Activated naive CD4-positive, alpha-beta T cell treated with anti-CD3 and anti-CD28 coated beads, Interleukin-2, amount 50 U/mL, for 24 hours (primary cell): ENCODE measurements around the gene SND1.

Experiments used
- H3K27ac Mint-ChIP-seq: one replicate; pipeline ENCODE4 v1.8.0; 2021; ENCODE audit warnings: mild to moderate bottlenecking, mixed read lengths
- H3K27me3 Mint-ChIP-seq: one replicate; pipeline ENCODE4 v1.8.0; 2021; ENCODE audit warnings: mixed read lengths
- H3K36me3 Mint-ChIP-seq: one replicate; pipeline ENCODE4 v1.8.0; 2021; ENCODE audit warnings: mixed read lengths
- H3K4me1 Mint-ChIP-seq: one replicate; pipeline ENCODE4 v1.8.0; 2021; ENCODE audit warnings: mixed read lengths
- H3K4me3 Mint-ChIP-seq: one replicate; pipeline ENCODE4 v1.8.0; 2021; ENCODE audit warnings: mild to moderate bottlenecking, mixed read lengths
- H3K9me3 Mint-ChIP-seq: one replicate; pipeline ENCODE4 v1.8.0; 2021; ENCODE audit warnings: mixed read lengths

Gene SND1

DNA sequence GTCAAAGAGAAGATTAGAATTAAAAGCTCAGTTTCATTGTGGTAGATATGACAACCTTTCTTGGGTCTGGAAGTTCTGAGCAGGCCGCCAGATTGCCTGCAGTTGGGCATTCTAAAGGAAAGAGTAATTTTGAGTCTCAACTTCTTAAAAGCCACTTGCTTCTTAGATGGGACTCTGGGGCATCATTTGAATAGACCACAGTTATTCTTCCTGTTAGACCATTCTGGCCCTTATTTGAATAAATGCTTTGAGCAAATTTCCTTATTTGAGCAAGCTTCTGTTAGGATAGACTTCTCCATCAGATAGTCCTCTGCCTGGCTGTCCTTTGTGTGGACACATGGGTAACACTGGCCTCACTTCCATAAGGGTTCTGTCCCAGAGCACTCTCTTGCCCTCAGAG is 40.2 kb downstream of the SND1 start:
- Mint-ChIP-seq H3K9me3 (no peaks in the 10 kb centered on the region), H3K4me1 (peaks cover 34% of the 10 kb centered on the region), H3K27ac (peak overlapping the region; percentile 35), H3K27me3 (no peaks in the 10 kb centered on the region), H3K36me3 (peaks cover 16% of the 10 kb centered on the region), H3K4me3 (no peak overlapping the region)

GRCh38 chr7:127699853-127700252 is 47.9 kb downstream of the SND1 start:
- Mint-ChIP-seq H3K27ac (no peak overlapping the region), H3K4me3 (no peak overlapping the region), H3K36me3 (peaks cover 19% of the 10 kb centered on the region), H3K4me1 (peaks cover 5% of the 10 kb centered on the region), H3K27me3 (no peaks in the 10 kb centered on the region), H3K9me3 (no peaks in the 10 kb centered on the region)

DNA sequence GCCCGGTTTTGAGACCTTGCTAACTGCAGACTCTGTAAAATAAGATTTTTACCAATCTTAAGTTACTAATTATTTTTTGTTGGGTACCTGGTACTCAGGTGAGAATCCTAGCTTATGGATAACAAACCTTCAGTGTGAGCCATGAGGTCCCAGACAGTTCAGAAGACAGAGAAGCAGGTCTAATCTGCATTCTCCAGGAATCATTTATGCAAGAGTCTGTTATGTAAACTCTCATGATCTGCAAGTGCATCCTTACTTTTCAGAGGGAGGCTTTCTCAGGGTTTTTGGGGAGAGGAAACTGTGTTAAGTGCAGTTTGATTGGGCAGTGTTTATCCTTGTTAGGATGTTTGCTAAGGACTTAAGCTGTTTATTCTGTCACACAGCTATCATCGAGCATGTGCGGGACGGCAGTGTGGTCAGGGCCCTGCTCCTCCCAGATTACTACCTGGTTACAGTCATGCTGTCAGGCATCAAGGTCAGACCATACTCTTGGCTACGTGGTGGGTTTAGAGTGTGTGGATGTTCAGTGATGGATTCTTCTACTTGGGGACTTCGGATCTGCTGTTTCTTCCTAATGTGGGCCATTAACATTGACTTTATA is 50.2 kb downstream of the SND1 start:
- H3K4me3 Mint-ChIP-seq: no peak overlapping the region
- H3K36me3 Mint-ChIP-seq: peaks cover 13% of the 10 kb centered on the region
- H3K9me3 Mint-ChIP-seq: no peaks in the 10 kb centered on the region
- H3K27me3 Mint-ChIP-seq: no peaks in the 10 kb centered on the region
- H3K4me1 Mint-ChIP-seq: peaks cover 4% of the 10 kb centered on the region
- H3K27ac Mint-ChIP-seq: peak overlapping the region; percentile 24

GRCh38 chr7:127702938-127703337 is 50.9 kb downstream of the SND1 start:
- no peak overlapping the region for H3K27ac Mint-ChIP-seq
- H3K9me3 Mint-ChIP-seq: no peaks in the 10 kb centered on the region
- H3K4me1 Mint-ChIP-seq: peaks cover 4% of the 10 kb centered on the region
- no peak overlapping the region for H3K4me3 Mint-ChIP-seq
- H3K36me3 Mint-ChIP-seq: peaks cover 12% of the 10 kb centered on the region
- no peaks in the 10 kb centered on the region for H3K27me3 Mint-ChIP-seq

DNA sequence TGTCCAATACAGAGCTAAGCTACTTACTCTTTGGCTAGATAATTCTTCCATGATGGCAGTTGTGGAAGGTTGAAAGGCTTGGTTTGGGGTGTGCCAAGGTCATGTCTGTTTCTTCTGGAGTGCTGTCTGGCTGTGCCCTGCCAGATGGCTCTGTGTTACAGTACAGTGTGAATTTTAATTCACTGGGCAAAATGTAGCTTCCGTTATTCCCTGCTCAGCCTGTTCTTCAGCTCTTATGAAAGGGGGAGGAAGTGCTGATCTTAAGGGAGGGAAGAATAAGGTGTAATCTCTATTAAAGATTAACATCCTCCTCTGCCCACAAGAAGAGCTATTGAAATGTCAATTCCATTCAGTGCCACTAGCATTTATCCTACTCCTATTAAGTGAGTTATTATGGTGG is 52.2 kb downstream of the SND1 start:
- peak overlapping the region; percentile 42 for H3K27ac Mint-ChIP-seq
- peaks cover 8% of the 10 kb centered on the region for H3K4me1 Mint-ChIP-seq
- peaks cover 17% of the 10 kb centered on the region for H3K36me3 Mint-ChIP-seq
- H3K4me3 Mint-ChIP-seq: no peak overlapping the region
- H3K27me3 Mint-ChIP-seq: no peaks in the 10 kb centered on the region
- no peaks in the 10 kb centered on the region for H3K9me3 Mint-ChIP-seq

- no peaks in the 10 kb centered on the region for H3K27me3 Mint-ChIP-seq
- peak overlapping the region; percentile 41 for H3K27ac Mint-ChIP-seq
- H3K4me3 Mint-ChIP-seq: no peak overlapping the region
- H3K4me1 Mint-ChIP-seq: peaks cover 8% of the 10 kb centered on the region
- H3K36me3 Mint-ChIP-seq: peaks cover 23% of the 10 kb centered on the region
- no peaks in the 10 kb centered on the region for H3K9me3 Mint-ChIP-seq
Observed at GRCh38 chr7:127705461-127705959, 53.5 kb downstream of the SND1 start.

GRCh38 chr7:127706766-127707165 is 54.8 kb downstream of the SND1 start:
- no peaks in the 10 kb centered on the region for H3K27me3 Mint-ChIP-seq
- peak overlapping the region; percentile 24 for H3K27ac Mint-ChIP-seq
- peaks cover 31% of the 10 kb centered on the region for H3K36me3 Mint-ChIP-seq
- no peak overlapping the region for H3K4me3 Mint-ChIP-seq
- H3K4me1 Mint-ChIP-seq: peaks cover 8% of the 10 kb centered on the region
- H3K9me3 Mint-ChIP-seq: no peaks in the 10 kb centered on the region

DNA sequence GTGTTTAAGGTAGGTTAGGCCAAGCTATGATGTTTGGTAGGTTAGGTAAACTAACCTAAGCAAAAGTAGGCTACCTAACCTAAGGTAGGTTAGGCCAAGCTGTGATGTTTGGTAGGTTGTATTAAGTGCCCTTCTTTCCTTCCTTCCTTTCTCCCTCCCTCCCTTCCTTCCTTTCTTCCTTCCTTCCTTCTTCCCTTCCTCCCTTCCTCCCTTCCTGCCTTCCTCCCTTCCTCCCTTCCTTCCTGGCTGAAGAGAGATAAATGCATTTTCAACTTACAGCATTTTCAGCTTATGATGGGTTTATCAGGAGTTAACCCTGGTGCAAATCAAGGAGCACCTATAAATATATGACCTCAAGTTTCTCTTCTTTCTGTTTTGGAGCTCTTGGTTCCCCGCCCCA is 56.2 kb downstream of the SND1 start:
- H3K36me3 Mint-ChIP-seq: peaks cover 34% of the 10 kb centered on the region
- H3K9me3 Mint-ChIP-seq: no peaks in the 10 kb centered on the region
- no peak overlapping the region for H3K4me3 Mint-ChIP-seq
- H3K27ac Mint-ChIP-seq: no peak overlapping the region
- H3K4me1 Mint-ChIP-seq: peaks cover 8% of the 10 kb centered on the region
- H3K27me3 Mint-ChIP-seq: no peaks in the 10 kb centered on the region

- Mint-ChIP-seq H3K9me3 (no peaks in the 10 kb centered on the region), H3K27ac (no peak overlapping the region), H3K4me3 (no peak overlapping the region), H3K27me3 (no peaks in the 10 kb centered on the region), H3K4me1 (peaks cover 8% of the 10 kb centered on the region), H3K36me3 (peaks cover 33% of the 10 kb centered on the region)
Observed at GRCh38 chr7:127708788-127709187, 56.8 kb downstream of the SND1 start.

GRCh38 chr7:127710635-127711034 is 58.6 kb downstream of the SND1 start:
- Mint-ChIP-seq H3K9me3 (no peaks in the 10 kb centered on the region), H3K36me3 (peaks cover 36% of the 10 kb centered on the region), H3K4me1 (peaks cover 12% of the 10 kb centered on the region), H3K27ac (no peak overlapping the region), H3K4me3 (no peak overlapping the region), H3K27me3 (no peaks in the 10 kb centered on the region)

GRCh38 chr7:127711872-127712271 is 59.9 kb downstream of the SND1 start:
- Mint-ChIP-seq H3K4me3 (no peak overlapping the region), H3K27me3 (no peaks in the 10 kb centered on the region), H3K36me3 (peaks cover 44% of the 10 kb centered on the region), H3K4me1 (peaks cover 18% of the 10 kb centered on the region), H3K27ac (no peak overlapping the region), H3K9me3 (no peaks in the 10 kb centered on the region)

GRCh38 chr7:127713006-127713405 is 61.0 kb downstream of the SND1 start:
- Mint-ChIP-seq H3K4me1 (peaks cover 24% of the 10 kb centered on the region), H3K9me3 (no peaks in the 10 kb centered on the region), H3K36me3 (peaks cover 43% of the 10 kb centered on the region), H3K27me3 (no peaks in the 10 kb centered on the region), H3K4me3 (no peak overlapping the region), H3K27ac (no peak overlapping the region)

DNA sequence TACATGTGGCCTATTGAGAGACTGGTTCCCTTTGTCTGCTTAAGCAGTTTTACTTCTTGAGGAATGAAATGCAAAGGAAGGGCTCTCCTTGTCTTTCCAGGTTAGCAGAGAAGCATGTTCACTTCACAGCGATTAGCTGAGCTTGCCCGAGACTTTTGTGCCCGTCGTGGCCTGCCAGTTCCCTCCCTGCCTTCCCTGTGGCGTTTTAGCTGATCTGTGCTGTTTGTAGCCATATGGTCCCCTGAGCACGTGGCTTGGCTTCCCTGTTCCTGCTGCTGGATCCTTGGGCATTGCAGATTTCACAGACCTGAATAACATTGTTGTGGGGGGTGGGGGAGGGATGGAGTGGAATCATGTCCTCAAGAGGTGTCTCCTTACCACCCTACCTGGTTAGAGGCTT is 61.8 kb downstream of the SND1 start:
- Mint-ChIP-seq H3K4me3 (no peak overlapping the region), H3K27ac (no peak overlapping the region), H3K9me3 (no peaks in the 10 kb centered on the region), H3K36me3 (peaks cover 39% of the 10 kb centered on the region), H3K4me1 (peaks cover 25% of the 10 kb centered on the region), H3K27me3 (no peaks in the 10 kb centered on the region)

DNA sequence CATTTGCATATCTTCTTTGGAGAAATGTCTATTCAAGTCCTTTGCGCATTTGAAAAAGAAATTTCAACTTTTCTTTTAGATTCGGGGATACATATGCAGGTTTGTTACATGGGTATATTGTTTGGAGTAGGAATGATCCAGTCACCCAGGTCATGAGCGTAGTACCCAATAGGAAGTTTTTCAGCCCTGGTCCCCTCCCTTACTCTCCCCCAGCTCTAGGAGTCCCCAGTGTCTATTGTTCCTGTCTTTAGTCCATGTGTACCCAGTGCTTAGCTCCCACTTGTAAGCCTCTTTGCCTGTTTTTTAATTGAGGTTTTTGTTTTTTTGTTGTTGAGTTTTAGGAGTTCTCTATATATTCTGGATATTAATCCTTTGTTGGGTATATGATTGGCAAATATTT is 63.3 kb downstream of the SND1 start:
- Mint-ChIP-seq H3K4me1 (peaks cover 38% of the 10 kb centered on the region), H3K36me3 (peaks cover 35% of the 10 kb centered on the region), H3K27me3 (no peaks in the 10 kb centered on the region), H3K9me3 (no peaks in the 10 kb centered on the region), H3K4me3 (no peak overlapping the region), H3K27ac (no peak overlapping the region)

GRCh38 chr7:127715901-127716300 is 63.9 kb downstream of the SND1 start:
- Mint-ChIP-seq H3K4me1 (peaks cover 38% of the 10 kb centered on the region), H3K27ac (no peak overlapping the region), H3K36me3 (peaks cover 36% of the 10 kb centered on the region), H3K27me3 (no peaks in the 10 kb centered on the region), H3K9me3 (no peaks in the 10 kb centered on the region), H3K4me3 (no peak overlapping the region)

GRCh38 chr7:127717502-127718339 is 65.7 kb downstream of the SND1 start:
- no peak overlapping the region for H3K27ac Mint-ChIP-seq
- peaks cover 37% of the 10 kb centered on the region for H3K36me3 Mint-ChIP-seq
- H3K9me3 Mint-ChIP-seq: no peaks in the 10 kb centered on the region
- H3K27me3 Mint-ChIP-seq: no peaks in the 10 kb centered on the region
- peaks cover 38% of the 10 kb centered on the region for H3K4me1 Mint-ChIP-seq
- no peak overlapping the region for H3K4me3 Mint-ChIP-seq
